ENCODE results near the gene KIF18B.
A peak's percentile ranks its signal among the peaks of the same experiment; 100 is the strongest.

The KIF18B gene

DNA sequence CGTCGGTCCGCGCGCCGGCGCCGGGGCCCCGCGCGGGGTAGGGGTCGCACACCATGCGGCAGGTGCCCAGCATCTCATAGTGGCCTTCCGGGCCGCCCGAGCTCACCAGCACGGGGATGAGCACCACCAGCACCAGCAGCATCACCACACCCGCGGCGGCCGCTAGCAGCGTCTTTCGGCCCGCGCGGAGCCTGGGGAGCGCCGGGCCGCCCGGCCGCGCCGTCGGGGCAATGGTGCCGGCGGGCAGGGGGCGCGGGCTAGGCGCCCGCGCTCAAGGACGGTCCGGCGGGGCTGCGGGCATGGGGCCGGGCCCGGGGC lies 20.3 kb upstream of the KIF18B start:
- H3K9me3 ChIP-seq (ENCODE audit: control insufficient read depth, low read depth, low read length), result no peaks in the 10 kb centered on the region
- no peaks in the 10 kb centered on the region for H3K36me3 ChIP-seq (ENCODE audit: control insufficient read depth, low read depth, low read length)
- H3K4me3 ChIP-seq (ENCODE audit: low read length), result no peak overlapping the region
- H3K9ac ChIP-seq (ENCODE audit: low read length), result no peak overlapping the region
- H3K4me1 ChIP-seq (ENCODE audit: control insufficient read depth, low read depth, low read length), result peaks cover 26% of the 10 kb centered on the region
- H3K27me3 ChIP-seq (ENCODE audit: control insufficient read depth, insufficient read depth, low read length), result peaks cover 77% of the 10 kb centered on the region
- H3K27ac ChIP-seq (ENCODE audit: low read length), result no peak overlapping the region

- Histone ChIP-seq H3K27ac (ENCODE audit: low read length) (no peak overlapping the region), H3K9me3 (ENCODE audit: control insufficient read depth, low read depth, low read length) (no peaks in the 10 kb centered on the region), H3K27me3 (ENCODE audit: control insufficient read depth, insufficient read depth, low read length) (peaks cover 77% of the 10 kb centered on the region), H3K4me1 (ENCODE audit: control insufficient read depth, low read depth, low read length) (peaks cover 24% of the 10 kb centered on the region), H3K36me3 (ENCODE audit: control insufficient read depth, low read depth, low read length) (no peaks in the 10 kb centered on the region), H3K4me3 (ENCODE audit: low read length) (peak overlapping the region; percentile 22), H3K9ac (ENCODE audit: low read length) (no peak overlapping the region)
These were observed 19.7 kb upstream of the KIF18B start for GRCh38 chr17:44967026-44967906.

GRCh38 chr17:44966348-44967025 lies 18.9 kb upstream of the KIF18B start:
- Histone ChIP-seq H3K4me3 (ENCODE audit: low read length) (peak overlapping the region; percentile 22), H3K4me1 (ENCODE audit: control insufficient read depth, low read depth, low read length) (peaks cover 16% of the 10 kb centered on the region), H3K27me3 (ENCODE audit: control insufficient read depth, insufficient read depth, low read length) (peaks cover 77% of the 10 kb centered on the region), H3K27ac (ENCODE audit: low read length) (no peak overlapping the region), H3K9ac (ENCODE audit: low read length) (no peak overlapping the region), H3K36me3 (ENCODE audit: control insufficient read depth, low read depth, low read length) (no peaks in the 10 kb centered on the region), H3K9me3 (ENCODE audit: control insufficient read depth, low read depth, low read length) (no peaks in the 10 kb centered on the region)

DNA sequence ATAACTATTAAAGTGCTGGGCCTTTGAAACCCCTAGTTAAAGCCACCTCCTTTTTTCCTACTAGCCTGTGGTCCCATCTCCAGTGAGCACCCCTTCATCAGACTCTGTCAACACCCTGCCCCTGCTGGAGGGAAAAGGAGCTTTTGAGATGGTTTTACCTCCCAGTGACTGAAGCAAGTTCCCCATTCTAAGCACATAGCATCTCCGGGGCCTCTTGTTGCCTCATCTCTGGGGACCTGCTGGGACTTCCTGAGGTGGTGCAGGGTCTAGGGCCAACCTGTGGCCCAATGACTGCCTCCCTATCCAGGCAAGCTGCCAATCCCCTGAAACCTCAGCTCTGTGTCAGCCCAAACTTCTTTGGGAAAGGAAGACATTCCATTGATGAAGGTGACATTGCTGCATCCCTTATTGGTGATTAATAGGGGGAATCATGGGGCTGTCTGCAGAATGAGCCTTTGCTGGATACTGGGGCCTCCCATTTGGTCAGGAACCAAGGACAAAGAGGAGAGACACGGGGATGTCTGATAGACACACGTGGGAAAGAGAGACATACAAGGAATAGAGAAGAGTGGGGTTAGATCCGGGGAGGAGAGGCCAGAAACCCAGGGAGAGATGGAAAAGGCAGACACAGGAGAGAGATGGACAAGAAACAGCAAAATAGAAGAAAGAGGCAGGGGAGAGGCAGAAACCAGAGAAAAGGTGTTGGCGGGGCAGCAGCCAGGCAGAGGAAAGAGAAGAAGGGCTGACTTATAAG lies 18.1 kb upstream of the KIF18B start:
- Histone ChIP-seq H3K36me3 (ENCODE audit: control insufficient read depth, low read depth, low read length) (no peaks in the 10 kb centered on the region), H3K4me3 (ENCODE audit: low read length) (no peak overlapping the region), H3K27me3 (ENCODE audit: control insufficient read depth, insufficient read depth, low read length) (peaks cover 68% of the 10 kb centered on the region), H3K27ac (ENCODE audit: low read length) (no peak overlapping the region), H3K9ac (ENCODE audit: low read length) (no peak overlapping the region), H3K9me3 (ENCODE audit: control insufficient read depth, low read depth, low read length) (no peaks in the 10 kb centered on the region), H3K4me1 (ENCODE audit: control insufficient read depth, low read depth, low read length) (peaks cover 12% of the 10 kb centered on the region)

DNA sequence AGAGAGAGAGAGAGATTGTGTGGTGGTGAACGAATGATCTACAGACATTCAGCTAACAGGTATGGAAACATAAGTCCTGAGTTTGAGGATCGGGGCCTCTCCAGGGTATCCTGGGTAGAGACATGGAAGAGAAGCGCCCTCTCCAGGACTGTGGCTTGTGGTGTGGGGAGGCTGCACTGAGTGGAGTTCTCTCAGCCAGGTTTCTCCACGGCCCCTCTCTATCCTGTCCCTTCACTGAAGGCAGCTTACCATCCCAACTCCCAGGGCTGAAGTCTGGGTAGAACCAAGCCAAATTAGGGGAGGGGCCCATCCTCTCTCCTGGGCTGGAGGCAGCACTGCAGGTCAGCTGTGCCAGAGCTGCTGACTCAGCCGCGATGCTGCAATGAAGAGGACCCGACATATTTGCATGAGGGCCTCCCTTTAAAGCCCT lies 14.4 kb upstream of the KIF18B start:
- no peaks in the 10 kb centered on the region for H3K9me3 ChIP-seq (ENCODE audit: control insufficient read depth, low read depth, low read length)
- H3K27ac ChIP-seq (ENCODE audit: low read length), result no peak overlapping the region

DNA sequence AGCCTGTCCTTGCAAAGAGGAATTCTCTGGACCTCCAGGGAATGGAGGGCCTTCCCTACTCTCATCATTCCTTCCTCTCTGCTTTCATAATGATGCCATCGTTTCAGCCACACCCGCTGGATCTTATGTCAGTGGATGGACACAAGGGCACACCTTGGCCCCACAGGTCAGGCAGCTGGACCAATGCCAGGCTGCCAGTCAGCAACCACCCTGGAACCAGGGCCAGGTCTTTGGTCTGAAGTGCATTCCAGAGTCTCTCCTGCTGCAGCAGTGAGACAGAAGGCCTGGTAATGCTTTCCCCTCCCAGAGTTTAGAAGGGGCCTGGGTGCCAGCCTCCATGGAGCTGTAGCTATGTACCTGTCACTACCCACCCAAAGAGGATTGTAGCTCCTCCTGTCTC lies 13.1 kb upstream of the KIF18B start:
- H3K4me1 ChIP-seq (ENCODE audit: control insufficient read depth, low read depth, low read length), result no peaks in the 10 kb centered on the region
- peaks cover 23% of the 10 kb centered on the region for H3K27me3 ChIP-seq (ENCODE audit: control insufficient read depth, insufficient read depth, low read length)
- H3K36me3 ChIP-seq (ENCODE audit: control insufficient read depth, low read depth, low read length), result no peaks in the 10 kb centered on the region
- H3K9me3 ChIP-seq (ENCODE audit: control insufficient read depth, low read depth, low read length), result no peaks in the 10 kb centered on the region
- no peak overlapping the region for H3K27ac ChIP-seq (ENCODE audit: low read length)
- no peak overlapping the region for H3K4me3 ChIP-seq (ENCODE audit: low read length)
- H3K9ac ChIP-seq (ENCODE audit: low read length), result no peak overlapping the region

More for the DNA sequence above, 14.4 kb upstream of the KIF18B start:
- no peak overlapping the region for H3K4me3 ChIP-seq (ENCODE audit: low read length)
- H3K4me1 ChIP-seq (ENCODE audit: control insufficient read depth, low read depth, low read length), result no peaks in the 10 kb centered on the region
- no peaks in the 10 kb centered on the region for H3K36me3 ChIP-seq (ENCODE audit: control insufficient read depth, low read depth, low read length)
- H3K9ac ChIP-seq (ENCODE audit: low read length), result no peak overlapping the region
- H3K27me3 ChIP-seq (ENCODE audit: control insufficient read depth, insufficient read depth, low read length), result peaks cover 35% of the 10 kb centered on the region

- Histone ChIP-seq H3K27ac (ENCODE audit: low read length) (no peak overlapping the region), H3K4me3 (ENCODE audit: low read length) (no peak overlapping the region), H3K9ac (ENCODE audit: low read length) (no peak overlapping the region), H3K36me3 (ENCODE audit: control insufficient read depth, low read depth, low read length) (no peaks in the 10 kb centered on the region), H3K4me1 (ENCODE audit: control insufficient read depth, low read depth, low read length) (no peaks in the 10 kb centered on the region), H3K27me3 (ENCODE audit: control insufficient read depth, insufficient read depth, low read length) (peaks cover 16% of the 10 kb centered on the region), H3K9me3 (ENCODE audit: control insufficient read depth, low read depth, low read length) (no peaks in the 10 kb centered on the region)
These were observed 12.4 kb upstream of the KIF18B start for GRCh38 chr17:44959821-44960531.

DNA sequence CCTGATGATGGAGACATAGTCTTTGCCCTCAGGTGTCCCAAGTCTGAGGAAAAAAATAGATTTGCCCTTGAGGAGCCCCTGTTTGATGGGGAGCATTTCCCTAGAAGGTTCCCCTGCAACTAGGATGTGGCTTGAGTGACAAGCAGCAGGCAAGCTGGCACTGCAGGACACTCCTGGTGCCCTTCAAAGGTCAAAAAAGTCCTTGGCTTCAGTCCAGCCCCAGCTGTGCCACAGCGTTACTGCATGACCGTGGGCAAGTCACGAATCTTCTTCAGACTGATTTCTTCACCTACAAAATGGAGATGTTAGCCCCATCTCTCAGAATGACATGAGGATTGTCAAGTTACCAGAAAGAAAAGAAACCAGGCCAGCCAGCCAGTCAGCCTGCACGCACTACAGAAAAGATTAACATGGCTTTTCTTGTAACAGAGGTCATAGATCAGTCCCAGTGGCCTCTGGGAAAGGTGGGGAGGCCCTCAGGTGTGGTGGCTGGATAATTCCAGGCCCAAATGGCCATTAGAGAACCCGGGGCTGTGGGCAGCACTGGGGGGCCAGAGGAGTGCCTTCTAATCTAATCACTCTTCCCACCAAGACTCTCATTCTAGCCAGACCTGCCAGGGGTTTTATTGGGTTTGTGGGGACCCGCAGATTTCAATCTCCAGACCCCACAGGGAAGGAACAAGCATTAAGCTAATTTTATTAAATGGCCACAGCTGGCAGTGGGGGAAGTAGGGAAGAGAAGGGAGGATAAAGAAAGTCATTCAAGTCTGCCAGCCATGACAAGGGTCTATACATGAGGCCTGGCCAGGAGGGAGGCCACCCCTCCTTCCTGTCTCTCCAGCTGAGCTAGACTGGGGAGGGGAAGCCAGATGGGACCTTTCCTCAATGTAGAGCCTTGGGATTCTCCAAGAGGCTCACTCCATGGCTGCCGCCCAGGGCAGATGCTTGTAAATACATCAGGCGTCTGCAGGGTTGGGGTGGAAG lies 9.7 kb upstream of the KIF18B start:
- H3K9ac ChIP-seq (ENCODE audit: low read length), result no peak overlapping the region
- H3K27me3 ChIP-seq (ENCODE audit: control insufficient read depth, insufficient read depth, low read length), result no peaks in the 10 kb centered on the region

GRCh38 chr17:44955674-44956425 lies 8.3 kb upstream of the KIF18B start:
- Histone ChIP-seq H3K9ac (ENCODE audit: low read length) (no peak overlapping the region), H3K27me3 (ENCODE audit: control insufficient read depth, insufficient read depth, low read length) (no peaks in the 10 kb centered on the region), H3K27ac (ENCODE audit: low read length) (no peak overlapping the region), H3K36me3 (ENCODE audit: control insufficient read depth, low read depth, low read length) (no peaks in the 10 kb centered on the region), H3K9me3 (ENCODE audit: control insufficient read depth, low read depth, low read length) (no peaks in the 10 kb centered on the region), H3K4me1 (ENCODE audit: control insufficient read depth, low read depth, low read length) (no peaks in the 10 kb centered on the region), H3K4me3 (ENCODE audit: low read length) (no peak overlapping the region)

More for the DNA sequence above, 9.7 kb upstream of the KIF18B start:
- no peaks in the 10 kb centered on the region for H3K36me3 ChIP-seq (ENCODE audit: control insufficient read depth, low read depth, low read length)
- no peaks in the 10 kb centered on the region for H3K9me3 ChIP-seq (ENCODE audit: control insufficient read depth, low read depth, low read length)
- no peaks in the 10 kb centered on the region for H3K4me1 ChIP-seq (ENCODE audit: control insufficient read depth, low read depth, low read length)
- no peak overlapping the region for H3K27ac ChIP-seq (ENCODE audit: low read length)
- H3K4me3 ChIP-seq (ENCODE audit: low read length), result no peak overlapping the region

DNA sequence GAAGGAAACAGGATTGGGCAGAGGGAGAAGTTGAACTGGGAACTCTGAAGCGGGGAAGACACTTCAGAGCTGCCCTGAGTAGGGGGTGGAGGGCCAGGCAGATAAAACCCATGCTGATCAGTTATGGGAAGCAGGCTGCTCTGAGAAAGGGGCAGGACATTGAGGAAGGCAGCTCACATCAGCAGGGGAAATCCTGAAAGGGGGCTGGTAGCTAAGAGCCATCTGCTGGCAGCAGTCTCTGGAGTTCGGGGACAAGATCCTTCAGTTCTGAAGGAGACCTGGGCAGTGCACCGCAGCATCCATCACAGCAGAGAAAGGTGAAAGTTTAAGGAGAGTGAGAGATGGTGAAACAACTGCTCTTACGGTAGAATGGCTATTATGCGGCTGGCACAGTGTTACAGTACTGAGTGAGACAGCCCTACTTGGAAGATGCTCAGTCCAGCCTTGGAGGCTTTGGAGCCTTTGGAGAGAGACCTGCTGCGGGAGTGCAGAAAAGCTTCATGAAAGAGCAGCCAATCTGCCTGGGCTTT lies 5.4 kb upstream of the KIF18B start:
- Histone ChIP-seq H3K36me3 (ENCODE audit: control insufficient read depth, low read depth, low read length) (no peaks in the 10 kb centered on the region), H3K4me1 (ENCODE audit: control insufficient read depth, low read depth, low read length) (no peaks in the 10 kb centered on the region), H3K9ac (ENCODE audit: low read length) (no peak overlapping the region), H3K4me3 (ENCODE audit: low read length) (no peak overlapping the region), H3K27ac (ENCODE audit: low read length) (no peak overlapping the region), H3K9me3 (ENCODE audit: control insufficient read depth, low read depth, low read length) (no peaks in the 10 kb centered on the region), H3K27me3 (ENCODE audit: control insufficient read depth, insufficient read depth, low read length) (no peaks in the 10 kb centered on the region)

Data from iPS-18a (cell line).